GM21526 (cell line): Measurements from ENCODE around the gene LMNTD1.
"Not testable (repeated sequence)": the region's sequence is repeated elsewhere in the genome, so short reads cannot be mapped to it uniquely, and the experiment has no call there.

Experiments used
- ATAC-seq: cut with Tn5 transposase; IDR thresholded peaks from one replicate; pipeline ENCODE4 v1.9.1; 2021; ENCODE audit warnings: moderate library complexity; ENCODE audit not compliant: unreplicated experiment, low FRiP score

LMNTD1 gene

DNA sequence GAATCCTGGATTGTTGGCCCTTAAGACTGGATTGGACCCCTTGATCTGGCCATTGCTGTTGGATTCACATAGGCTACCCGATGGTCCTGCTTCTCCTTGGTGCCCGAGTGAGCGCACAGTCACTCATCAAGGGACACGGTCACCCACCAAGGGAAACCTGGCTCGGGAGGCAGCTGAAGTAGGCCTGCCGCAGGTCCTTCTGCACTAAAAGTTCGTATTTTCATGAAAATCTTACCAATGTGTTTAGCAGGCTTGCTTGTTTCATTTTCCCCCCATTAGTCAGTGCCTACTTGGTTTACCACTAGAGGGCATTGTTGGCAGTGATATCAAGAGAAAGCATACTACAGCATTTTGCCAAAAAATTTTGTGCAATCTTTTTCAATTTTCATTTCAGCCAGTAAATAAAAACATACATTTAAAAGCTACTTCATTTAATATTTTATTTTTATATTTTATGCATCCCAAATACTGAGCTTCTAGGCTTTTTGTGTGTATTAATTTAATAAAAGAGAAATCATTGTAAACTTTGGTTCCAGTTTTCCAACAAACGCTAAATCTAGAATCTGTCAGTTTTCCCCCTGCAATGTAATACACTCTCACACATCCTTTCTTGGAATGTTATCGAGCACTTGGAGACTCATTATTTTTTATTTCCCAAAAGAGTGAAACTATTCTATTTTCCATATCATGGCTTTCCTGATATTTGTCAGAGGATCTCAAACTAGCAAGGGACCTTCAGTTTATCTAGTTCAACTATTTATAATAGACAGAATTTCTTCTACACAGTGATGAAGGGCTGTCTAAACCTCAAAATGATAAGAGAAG is 116.7 kb downstream of the LMNTD1 start:
- peak; percentile 80 for ATAC-seq

- no peak for ATAC-seq
Measured at GRCh38 chr12:25435431-25435830, 117.7 kb downstream of the LMNTD1 start.

- ATAC-seq = no peak
Measured at GRCh38 chr12:25434515-25434914, 118.6 kb downstream of the LMNTD1 start.

DNA sequence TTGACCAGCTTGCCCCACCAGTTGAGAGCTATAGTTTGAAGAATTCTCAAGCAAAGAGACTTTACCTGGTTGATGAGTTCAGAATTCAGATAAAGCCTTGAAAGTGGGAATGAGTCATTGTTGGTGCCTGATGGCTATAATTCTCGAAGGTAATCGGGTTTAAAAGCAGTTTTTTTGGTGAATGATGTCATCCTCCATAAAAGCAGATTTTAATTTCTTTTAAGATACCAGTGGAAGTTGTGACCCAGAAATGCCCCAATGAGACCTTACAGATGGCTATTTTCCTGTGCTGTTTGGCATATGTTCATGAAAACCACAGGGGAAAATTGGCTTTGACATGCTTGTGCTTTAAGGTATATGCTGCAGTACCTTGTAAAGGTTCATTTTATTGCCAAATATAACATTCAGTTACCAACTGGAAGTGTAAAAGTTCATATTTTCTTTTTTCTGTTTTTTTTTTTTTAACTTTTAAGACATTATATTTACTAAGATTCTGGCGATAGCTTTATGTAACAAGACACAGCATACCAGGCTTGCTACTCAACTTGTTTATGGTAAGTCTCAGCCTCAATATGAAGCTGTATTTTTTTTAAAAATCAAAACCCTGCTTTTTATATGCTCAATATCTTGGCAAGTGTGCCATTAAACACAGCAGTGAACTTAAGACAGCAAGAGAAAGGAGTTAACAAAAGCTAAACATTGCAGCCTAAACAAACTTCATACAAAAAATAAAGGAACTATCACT is 119.3 kb downstream of the LMNTD1 start:
- no peak for ATAC-seq

GRCh38 chr12:25433024-25433423 is 120.1 kb downstream of the LMNTD1 start:
- ATAC-seq = no peak

DNA sequence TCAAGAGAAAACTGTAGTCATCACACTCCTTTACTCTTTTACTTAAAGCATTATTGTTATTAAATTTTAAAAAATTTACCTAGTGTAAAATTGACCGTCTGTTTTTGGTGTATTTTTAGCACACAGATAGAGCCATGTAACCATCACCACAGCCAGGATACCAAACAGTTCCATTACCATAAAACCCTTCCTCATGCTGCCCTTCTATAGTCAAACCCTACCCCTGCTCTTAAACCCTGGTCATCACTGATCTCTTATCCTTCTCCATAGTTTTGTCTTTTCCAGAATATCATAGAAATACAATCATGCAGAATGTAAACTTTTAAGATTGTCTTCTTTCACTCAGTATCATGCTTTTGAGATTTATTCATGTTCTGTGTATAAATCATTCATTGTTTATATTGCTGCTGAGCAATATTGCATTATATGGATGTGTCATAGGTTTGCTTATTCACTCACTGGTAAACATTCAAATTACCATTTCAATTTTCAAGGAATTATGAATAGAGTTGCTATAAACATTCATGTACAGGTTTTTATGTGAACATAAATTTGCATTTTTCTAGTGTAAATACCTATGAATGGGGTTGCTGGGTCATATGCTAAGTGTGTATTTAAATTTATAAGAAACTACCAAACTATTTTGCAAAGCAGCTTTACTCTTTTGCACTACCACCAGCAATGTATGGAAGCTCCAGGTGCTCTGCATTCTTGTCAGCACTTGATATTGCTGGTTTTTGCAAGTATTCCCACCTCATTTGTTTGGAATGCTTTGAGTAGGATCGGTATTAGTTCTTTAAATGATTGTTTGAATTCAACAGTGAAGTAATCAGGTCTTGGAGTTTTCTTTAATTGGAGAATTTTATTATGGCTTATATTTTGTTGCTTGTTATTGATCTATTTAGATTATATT is 125.5 kb downstream of the LMNTD1 start:
- no peak for ATAC-seq

- ATAC-seq = not testable (repeated sequence)
Measured at GRCh38 chr12:25426821-25427220, 126.3 kb downstream of the LMNTD1 start.
